8988T (cell line): ENCODE data around the gene GPRC5D.

ENCODE experiments used
- DNase-seq: peaks from one replicate; pipeline ENCODE4 v3.0.0; 2011

The GPRC5D gene

GRCh38 chr12:12979126-12979525 is 27.2 kb upstream of the GPRC5D start:
- no peak for DNase-seq

- no peak for DNase-seq
Measured at GRCh38 chr12:12977231-12977630, 25.3 kb upstream of the GPRC5D start.

- DNase-seq: no peak
Measured at GRCh38 chr12:12976366-12976765, 24.4 kb upstream of the GPRC5D start.

- DNase-seq: peak; percentile 37
Measured at GRCh38 chr12:12975322-12976077, 23.5 kb upstream of the GPRC5D start.

GRCh38 chr12:12974211-12974610 is 22.2 kb upstream of the GPRC5D start:
- DNase-seq: no peak

GRCh38 chr12:12973019-12973418 is 21.0 kb upstream of the GPRC5D start:
- DNase-seq: no peak

- DNase-seq: no peak
Measured at GRCh38 chr12:12965836-12966235, 13.9 kb upstream of the GPRC5D start.

- DNase-seq: no peak
Measured at GRCh38 chr12:12964255-12964654, 12.3 kb upstream of the GPRC5D start.

- DNase-seq: no peak
Measured at GRCh38 chr12:12960639-12961209, 8.8 kb upstream of the GPRC5D start.

GRCh38 chr12:12958886-12959285 is 6.9 kb upstream of the GPRC5D start:
- no peak for DNase-seq

- DNase-seq: no peak
Measured at GRCh38 chr12:12954878-12955625, 3.1 kb upstream of the GPRC5D start.

- DNase-seq: no peak
Measured at GRCh38 chr12:12954356-12954755, 2.4 kb upstream of the GPRC5D start.

GRCh38 chr12:12951504-12951903 is 466 bp downstream of the GPRC5D start:
- no peak for DNase-seq

- DNase-seq: no peak
Measured at GRCh38 chr12:12947902-12948301, 4.1 kb downstream of the GPRC5D start.

GRCh38 chr12:12946686-12947355 is 5.1 kb downstream of the GPRC5D start:
- DNase-seq: no peak

- no peak for DNase-seq
Measured at GRCh38 chr12:12945591-12945990, 6.4 kb downstream of the GPRC5D start.

GRCh38 chr12:12943586-12944260 is 8.2 kb downstream of the GPRC5D start:
- DNase-seq: no peak

- DNase-seq: no peak
Measured at GRCh38 chr12:12941450-12942350, 10.3 kb downstream of the GPRC5D start.

GRCh38 chr12:12939888-12940287 is 12.1 kb downstream of the GPRC5D start:
- DNase-seq: no peak

GRCh38 chr12:12938541-12938940 is 13.4 kb downstream of the GPRC5D start:
- no peak for DNase-seq

GRCh38 chr12:12936983-12937491 is 14.9 kb downstream of the GPRC5D start:
- DNase-seq: no peak

GRCh38 chr12:12934556-12934955 is 17.4 kb downstream of the GPRC5D start:
- DNase-seq: no peak
